HL-60 (cell line): ENCODE measurements around the gene NDUFA8.

Source experiments
- DNase-seq, 2 experiments: peaks; one replicate each; pipeline ENCODE4 v3.0.0-alpha.2; 2010 to 2020; ENCODE audit warnings: low read depth in 1 of 2, low spot score in 1 of 2
- H3K27ac ChIP-seq: fragments of 250-450 bp; sonication (Bioruptor Pico); replicated peaks from 2 replicates; pipeline ENCODE4 v1.5.1; 2020; ENCODE audit warnings: mild to moderate bottlenecking, moderate library complexity
- H3K27me3 ChIP-seq: fragments of 250-450 bp; sonication (Bioruptor Pico); 2 replicates; pipeline ENCODE4 v1.5.1; 2021; ENCODE audit warnings: mild to moderate bottlenecking, moderate library complexity; ENCODE audit not compliant: insufficient read depth, poor library complexity, severe bottlenecking
- H3K4me3 ChIP-seq: replicated peaks from 2 replicates; pipeline ENCODE4 v1.5.1; 2011; ENCODE audit warnings: mild to moderate bottlenecking, control low read depth, low read length; ENCODE audit not compliant: insufficient read depth
- GABPA ChIP-seq: IDR thresholded peaks from 2 replicates; pipeline ENCODE4 v1.6.1; 2012; ENCODE audit warnings: low read depth
- POLR2AphosphoS5 ChIP-seq: IDR thresholded peaks from 2 replicates; pipeline ENCODE4 v1.6.1; 2012; ENCODE audit warnings: low read depth
- SPI1 ChIP-seq: IDR thresholded peaks from 2 replicates; pipeline ENCODE4 v1.6.1; 2012; ENCODE audit warnings: low read depth, mild to moderate bottlenecking, borderline replicate concordance
- TF ChIP-seq, protein P1 (sequence below): IDR thresholded peaks from one replicate; pipeline ENCODE4 v1.5.1; 2011; ENCODE audit warnings: low read length, control low read depth, inconsistent platforms; ENCODE audit not compliant: insufficient read depth
- TF ChIP-seq, protein P2 (sequence below): IDR thresholded peaks from 2 replicates; pipeline ENCODE4 v1.6.1; 2012; ENCODE audit warnings: low read depth; ENCODE audit not compliant: insufficient replicate concordance

The NDUFA8 gene

DNA sequence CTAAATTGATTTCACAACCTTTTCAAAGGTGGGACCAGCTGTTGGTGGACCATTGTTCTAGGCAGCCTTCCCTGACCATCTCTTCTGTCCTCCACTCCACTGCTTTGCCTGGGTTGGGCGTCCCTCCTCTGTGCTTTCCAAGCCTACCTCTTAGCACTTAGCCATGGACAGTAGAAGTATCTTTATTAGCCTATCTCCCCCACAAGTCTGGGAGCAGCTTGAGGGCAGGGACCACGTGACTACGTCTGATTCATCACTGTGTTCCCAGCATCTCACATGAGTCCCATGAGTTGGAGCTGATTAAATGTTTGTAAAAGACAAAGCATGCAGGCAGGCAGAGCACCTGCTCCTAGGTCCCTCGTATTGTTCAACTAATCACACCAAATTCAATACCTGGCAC lies 21.1 kb upstream of the NDUFA8 start:
- peaks cover 7% of the 10 kb centered on the region for H3K27me3 ChIP-seq
- TF ChIP-seq, protein P1, sequence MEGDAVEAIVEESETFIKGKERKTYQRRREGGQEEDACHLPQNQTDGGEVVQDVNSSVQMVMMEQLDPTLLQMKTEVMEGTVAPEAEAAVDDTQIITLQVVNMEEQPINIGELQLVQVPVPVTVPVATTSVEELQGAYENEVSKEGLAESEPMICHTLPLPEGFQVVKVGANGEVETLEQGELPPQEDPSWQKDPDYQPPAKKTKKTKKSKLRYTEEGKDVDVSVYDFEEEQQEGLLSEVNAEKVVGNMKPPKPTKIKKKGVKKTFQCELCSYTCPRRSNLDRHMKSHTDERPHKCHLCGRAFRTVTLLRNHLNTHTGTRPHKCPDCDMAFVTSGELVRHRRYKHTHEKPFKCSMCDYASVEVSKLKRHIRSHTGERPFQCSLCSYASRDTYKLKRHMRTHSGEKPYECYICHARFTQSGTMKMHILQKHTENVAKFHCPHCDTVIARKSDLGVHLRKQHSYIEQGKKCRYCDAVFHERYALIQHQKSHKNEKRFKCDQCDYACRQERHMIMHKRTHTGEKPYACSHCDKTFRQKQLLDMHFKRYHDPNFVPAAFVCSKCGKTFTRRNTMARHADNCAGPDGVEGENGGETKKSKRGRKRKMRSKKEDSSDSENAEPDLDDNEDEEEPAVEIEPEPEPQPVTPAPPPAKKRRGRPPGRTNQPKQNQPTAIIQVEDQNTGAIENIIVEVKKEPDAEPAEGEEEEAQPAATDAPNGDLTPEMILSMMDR, result no peak
- TF ChIP-seq POLR2AphosphoS5 (no peak), GABPA (no peak), SPI1 (no peak)
- TF ChIP-seq, protein P2, sequence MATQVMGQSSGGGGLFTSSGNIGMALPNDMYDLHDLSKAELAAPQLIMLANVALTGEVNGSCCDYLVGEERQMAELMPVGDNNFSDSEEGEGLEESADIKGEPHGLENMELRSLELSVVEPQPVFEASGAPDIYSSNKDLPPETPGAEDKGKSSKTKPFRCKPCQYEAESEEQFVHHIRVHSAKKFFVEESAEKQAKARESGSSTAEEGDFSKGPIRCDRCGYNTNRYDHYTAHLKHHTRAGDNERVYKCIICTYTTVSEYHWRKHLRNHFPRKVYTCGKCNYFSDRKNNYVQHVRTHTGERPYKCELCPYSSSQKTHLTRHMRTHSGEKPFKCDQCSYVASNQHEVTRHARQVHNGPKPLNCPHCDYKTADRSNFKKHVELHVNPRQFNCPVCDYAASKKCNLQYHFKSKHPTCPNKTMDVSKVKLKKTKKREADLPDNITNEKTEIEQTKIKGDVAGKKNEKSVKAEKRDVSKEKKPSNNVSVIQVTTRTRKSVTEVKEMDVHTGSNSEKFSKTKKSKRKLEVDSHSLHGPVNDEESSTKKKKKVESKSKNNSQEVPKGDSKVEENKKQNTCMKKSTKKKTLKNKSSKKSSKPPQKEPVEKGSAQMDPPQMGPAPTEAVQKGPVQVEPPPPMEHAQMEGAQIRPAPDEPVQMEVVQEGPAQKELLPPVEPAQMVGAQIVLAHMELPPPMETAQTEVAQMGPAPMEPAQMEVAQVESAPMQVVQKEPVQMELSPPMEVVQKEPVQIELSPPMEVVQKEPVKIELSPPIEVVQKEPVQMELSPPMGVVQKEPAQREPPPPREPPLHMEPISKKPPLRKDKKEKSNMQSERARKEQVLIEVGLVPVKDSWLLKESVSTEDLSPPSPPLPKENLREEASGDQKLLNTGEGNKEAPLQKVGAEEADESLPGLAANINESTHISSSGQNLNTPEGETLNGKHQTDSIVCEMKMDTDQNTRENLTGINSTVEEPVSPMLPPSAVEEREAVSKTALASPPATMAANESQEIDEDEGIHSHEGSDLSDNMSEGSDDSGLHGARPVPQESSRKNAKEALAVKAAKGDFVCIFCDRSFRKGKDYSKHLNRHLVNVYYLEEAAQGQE, result no peak
- no peak overlapping the region for H3K27ac ChIP-seq
- H3K4me3 ChIP-seq, result no peak overlapping the region
- no peak for DNase-seq

DNA sequence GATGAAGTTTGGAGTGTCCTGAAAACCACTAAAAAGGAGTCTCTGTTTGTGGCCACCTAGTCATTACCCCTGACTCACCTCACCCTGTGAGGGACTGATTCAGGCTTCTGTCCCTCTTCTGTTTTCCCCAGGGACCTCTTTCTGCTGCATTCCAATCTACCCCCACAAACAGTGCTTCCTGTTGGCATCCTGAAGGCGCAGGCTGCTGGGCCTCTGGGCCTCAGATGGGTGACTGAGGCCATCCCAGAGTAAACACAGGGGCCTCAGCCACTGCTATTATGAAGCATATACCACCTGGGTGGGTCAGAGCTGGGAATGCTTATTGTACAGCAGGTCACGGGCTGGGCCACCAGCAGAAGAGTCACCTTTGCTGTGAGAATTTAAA lies 20.1 kb upstream of the NDUFA8 start:
- TF ChIP-seq, protein P2, result no peak
- TF ChIP-seq POLR2AphosphoS5, result no peak
- TF ChIP-seq, protein P1, result no peak
- TF ChIP-seq SPI1, result no peak
- no peak for TF ChIP-seq GABPA
- Histone ChIP-seq H3K27me3 (peaks cover 7% of the 10 kb centered on the region), H3K4me3 (no peak overlapping the region), H3K27ac (no peak overlapping the region)
- no peak for DNase-seq

DNA sequence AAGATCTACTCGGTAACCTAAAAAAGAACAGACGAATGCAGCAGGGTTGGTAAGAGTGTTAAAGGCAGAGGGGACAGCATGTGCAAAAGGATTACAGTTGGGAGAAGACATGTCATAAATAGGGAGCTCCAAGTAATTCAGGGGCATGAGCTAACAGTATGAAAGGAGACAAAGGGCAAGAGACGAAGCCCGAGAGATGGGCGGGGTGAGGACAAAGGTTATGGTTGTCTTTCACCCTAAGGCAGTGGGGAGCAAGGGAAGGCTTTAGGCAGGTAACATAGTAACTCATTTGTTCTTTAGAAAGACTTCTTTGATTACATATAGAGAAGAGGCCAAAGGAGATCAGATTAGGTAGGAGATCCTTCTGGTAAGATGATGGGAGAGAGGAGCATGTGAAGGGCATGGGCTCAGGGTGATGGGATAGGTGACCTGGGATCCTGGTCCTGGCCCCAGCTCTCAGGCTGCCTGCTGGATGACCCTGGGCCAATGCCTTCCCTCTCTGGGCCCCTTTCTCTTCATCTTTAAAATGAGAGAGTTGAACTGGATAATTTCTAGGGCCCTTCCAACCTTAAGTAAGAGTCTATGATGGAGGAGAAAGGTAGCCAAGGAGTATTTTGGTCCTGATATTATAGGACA lies 19.6 kb upstream of the NDUFA8 start:
- Histone ChIP-seq H3K27ac (no peak overlapping the region), H3K4me3 (no peak overlapping the region), H3K27me3 (peaks cover 7% of the 10 kb centered on the region)
- TF ChIP-seq, protein P1, result no peak
- TF ChIP-seq, protein P2, result no peak
- TF ChIP-seq POLR2AphosphoS5 (no peak), SPI1 (no peak), GABPA (no peak)
- no peak for DNase-seq
